ENCODE measurements around the gene ZBTB12.
"Not testable (repeated sequence)": the region's sequence is repeated elsewhere in the genome, so short reads cannot be mapped to it uniquely, and the experiment has no call there.

ZBTB12 gene

GRCh38 chr6:31920811-31921210 is 18.9 kb upstream of the ZBTB12 start:
- no peak for DNase-seq (ENCODE audit: low spot score)

DNA sequence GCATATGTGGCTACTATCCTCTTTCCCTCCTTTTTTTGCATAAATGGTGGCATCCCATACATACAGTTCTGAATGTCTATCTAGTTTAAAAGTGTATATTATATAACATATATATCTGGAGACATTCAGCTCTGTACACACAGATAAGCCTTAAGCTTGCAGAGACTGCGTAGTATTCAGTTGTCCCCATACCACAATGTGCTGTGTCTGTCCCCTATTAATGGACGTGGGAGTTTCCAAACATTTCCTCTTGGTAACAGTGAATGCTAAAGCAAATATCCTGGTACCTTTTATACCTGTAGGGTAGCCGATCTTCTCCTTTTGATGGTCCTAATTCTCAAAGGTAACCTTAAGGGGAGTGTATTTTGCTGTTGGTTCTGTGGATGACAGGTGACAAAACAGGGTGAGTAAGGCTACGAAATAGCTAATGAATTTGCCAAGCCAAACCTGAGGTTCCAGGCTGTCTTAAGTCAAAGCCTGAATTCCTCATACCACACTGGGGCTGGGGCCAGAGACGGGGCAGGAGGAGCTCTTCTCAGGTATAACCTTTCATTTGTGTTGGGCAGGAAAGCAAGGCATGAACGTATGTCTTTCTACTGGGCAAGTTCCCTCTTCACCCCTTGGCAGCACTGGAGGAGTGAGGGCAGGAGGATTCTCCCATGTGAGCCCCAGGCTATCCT is 17.9 kb upstream of the ZBTB12 start:
- no peak for DNase-seq (ENCODE audit: low spot score)

GRCh38 chr6:31918069-31918720 is 16.3 kb upstream of the ZBTB12 start:
- DNase-seq (ENCODE audit: low spot score): no peak

- no peak for DNase-seq (ENCODE audit: low spot score)
Measured at GRCh38 chr6:31915756-31916155, 13.9 kb upstream of the ZBTB12 start.

DNA sequence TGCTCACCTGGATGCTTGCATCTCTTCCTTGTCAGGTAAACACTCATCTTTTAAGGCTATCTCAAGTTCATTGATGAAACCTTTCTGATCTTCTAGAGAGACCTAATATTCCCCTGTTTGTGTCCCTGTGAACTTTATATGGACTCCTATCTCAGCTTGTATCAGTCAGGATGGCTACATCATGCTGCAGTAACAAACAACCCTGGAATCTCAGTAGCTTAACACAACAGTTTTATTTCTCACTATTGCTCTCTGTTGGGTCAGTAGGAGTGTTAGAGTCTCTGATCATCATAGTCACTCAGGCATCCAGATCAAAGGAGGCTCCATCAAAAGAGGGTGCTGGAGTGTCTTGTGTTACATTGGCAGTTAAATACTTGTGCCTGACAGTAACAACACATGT is 13.5 kb upstream of the ZBTB12 start:
- no peak for DNase-seq (ENCODE audit: low spot score)

DNA sequence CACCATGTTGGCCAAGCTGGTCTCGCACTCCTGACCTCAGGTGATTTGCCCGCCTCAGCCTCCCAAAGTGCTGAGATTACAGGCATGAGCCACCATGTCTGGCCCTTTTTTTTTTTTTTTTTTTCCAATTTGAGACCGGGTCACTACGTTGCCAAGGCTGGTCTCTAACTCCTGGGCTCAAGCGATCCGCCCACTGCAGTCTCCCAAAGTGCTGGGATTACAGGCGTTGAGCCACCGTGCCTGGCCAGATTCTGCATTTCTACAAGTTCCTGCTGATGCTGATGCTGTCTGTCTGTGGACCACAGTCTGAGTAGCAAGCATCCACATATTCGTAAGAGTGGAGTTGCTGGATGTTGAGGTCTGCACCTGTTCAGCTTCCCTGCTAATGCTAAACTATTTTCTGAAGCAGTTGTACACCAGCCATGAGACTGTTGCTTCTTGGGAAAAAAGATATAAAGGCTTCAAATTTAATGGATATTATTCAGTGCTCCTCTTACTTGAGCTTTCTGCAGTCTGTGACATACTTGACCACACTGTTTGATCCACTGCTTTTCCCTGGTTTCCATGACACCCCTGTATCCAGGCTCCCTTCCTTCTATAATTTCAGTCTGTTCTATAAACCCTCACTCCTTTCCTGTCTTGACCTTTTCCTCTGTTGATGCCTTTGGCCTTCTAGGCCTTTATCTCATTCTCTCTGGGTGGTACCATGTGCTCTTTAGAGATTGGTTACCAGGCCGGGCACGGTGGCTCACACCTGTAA is 10.1 kb upstream of the ZBTB12 start:
- no peak for DNase-seq (ENCODE audit: low spot score)

DNA sequence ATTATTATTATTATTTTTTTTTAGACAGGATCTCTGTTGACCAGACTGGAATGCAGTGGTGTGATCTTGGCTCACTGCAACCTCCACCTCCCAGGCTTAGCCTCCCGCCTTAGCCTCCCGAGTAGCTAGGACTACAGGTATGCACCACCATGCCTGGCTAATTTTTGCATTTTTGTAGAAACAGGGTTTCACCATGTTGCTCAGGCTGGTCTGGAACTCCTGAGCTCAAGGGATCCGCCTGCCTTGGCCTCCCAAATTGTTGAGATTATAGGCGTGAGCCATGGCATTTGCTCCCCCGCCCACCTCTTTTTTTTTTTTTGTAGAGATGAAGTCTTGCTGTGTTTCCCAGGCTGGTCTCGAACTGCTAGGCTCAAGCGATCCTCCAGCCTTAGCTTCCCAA is 7.4 kb upstream of the ZBTB12 start:
- not testable (repeated sequence) for DNase-seq (ENCODE audit: low spot score)

DNA sequence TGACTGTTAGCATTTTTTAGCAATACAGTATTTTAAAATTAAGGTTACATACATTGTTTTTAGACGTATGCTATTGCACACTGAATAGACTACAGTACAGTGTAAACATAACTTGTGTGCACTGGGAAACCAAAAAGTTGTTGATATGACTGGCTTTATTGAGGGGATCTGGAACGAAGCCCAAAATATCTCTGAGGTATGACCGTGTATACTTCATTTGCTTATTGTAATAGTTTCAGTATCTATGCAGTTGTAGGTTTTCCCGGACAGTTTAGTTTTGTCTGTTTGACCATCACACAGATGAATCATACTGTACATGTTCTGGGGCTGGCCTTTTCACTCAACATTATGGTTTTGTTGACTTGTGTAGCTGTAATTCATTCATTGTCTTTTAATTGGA is 6.9 kb upstream of the ZBTB12 start:
- DNase-seq (ENCODE audit: low spot score): peak; percentile 58

DNA sequence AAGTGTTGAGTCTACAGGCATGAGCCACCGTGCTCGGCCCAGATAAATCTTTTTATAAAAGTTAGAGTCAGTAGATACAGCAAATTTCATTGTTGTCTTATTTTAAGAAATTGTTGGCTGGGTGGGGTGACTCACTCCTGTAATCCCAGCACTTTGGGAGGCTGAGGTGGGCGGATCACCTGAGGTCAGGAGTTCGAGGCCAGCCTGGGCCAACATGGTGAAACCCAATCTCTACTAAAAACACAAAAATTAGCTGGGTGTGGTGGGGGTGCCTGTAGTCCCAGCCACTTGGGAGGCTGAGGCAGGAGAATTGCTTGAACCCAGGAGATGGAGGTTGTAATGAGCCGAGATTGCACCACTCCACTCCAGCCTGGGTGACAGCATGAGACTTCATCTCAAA is 6.4 kb upstream of the ZBTB12 start:
- not testable (repeated sequence) for DNase-seq (ENCODE audit: low spot score)

DNA sequence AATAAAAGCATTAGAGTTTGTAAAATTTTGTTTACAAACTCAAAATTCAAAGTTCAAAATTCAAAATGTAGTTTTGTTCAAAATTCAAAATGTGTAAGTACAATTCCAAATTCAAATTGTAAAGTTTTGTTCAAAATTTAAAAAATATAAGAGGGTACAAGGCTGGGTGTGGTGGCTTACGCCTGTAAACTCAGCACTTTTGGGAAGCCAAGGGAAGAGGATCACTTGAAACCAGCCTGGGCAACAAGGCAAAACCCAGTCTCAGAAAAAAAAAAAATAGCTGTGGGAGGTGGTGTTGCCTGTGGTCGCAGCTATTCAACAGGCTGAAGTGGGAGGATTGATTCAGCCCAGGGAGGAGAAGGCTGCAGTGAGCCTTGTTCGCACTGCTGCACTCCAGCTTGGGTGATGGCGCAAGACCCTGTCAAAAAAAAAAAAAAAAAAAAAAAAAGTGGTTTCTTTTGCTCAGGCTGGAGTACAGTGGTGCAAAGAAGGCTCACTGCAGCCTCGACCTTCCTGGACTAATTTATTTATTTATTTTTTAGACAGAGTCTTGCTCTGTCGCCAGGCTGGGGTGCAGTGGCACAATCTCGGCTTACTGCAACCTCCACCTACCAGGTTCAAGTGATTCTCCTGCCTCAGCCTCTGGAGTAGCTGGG is 5.4 kb upstream of the ZBTB12 start:
- no peak for DNase-seq (ENCODE audit: low spot score)

GRCh38 chr6:31906727-31907126 is 4.8 kb upstream of the ZBTB12 start:
- not testable (repeated sequence) for DNase-seq (ENCODE audit: low spot score)

DNA sequence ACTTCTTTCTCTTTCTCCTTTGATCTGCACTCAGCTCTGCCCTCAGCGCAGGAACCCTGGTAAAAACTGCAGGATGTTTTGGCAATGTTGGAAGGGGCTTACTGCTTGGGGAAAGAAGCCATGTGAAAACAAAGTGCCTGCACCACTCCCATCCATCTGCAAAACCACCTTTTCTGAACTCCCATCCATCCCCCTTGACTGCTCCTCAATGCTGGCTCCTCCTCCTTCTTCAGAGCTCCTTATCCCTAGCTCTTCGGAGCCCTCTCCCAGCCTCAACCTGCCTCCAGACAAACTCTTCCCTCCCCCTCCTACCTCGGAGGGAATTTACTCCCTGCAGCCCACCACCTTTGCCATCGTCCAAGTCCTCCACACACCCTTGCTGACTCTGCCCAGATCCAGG is 4.2 kb upstream of the ZBTB12 start:
- no peak for DNase-seq (ENCODE audit: low spot score)

DNA sequence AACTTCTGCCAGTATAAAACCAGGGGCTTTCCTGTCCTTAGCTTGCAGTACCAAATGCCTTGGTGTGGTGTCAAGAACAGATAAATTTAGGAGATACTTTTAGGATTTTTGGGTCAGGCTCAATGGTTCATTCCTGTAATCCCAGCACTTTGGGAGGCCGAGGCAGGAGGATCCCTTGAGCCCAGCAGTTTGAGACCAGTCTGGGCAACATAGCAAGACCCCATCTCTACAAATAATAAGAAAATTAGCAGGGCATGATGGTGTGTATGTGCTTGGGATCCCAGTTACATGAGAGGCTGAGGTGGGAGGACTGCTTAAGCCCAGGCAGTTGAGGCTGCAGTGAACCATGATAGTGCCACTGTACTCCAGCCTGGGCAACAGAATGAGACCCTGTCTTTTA is 3.2 kb upstream of the ZBTB12 start:
- no peak for DNase-seq (ENCODE audit: low spot score)

- DNase-seq (ENCODE audit: low spot score): no peak
Measured at GRCh38 chr6:31903957-31904356, 2.1 kb upstream of the ZBTB12 start.

DNA sequence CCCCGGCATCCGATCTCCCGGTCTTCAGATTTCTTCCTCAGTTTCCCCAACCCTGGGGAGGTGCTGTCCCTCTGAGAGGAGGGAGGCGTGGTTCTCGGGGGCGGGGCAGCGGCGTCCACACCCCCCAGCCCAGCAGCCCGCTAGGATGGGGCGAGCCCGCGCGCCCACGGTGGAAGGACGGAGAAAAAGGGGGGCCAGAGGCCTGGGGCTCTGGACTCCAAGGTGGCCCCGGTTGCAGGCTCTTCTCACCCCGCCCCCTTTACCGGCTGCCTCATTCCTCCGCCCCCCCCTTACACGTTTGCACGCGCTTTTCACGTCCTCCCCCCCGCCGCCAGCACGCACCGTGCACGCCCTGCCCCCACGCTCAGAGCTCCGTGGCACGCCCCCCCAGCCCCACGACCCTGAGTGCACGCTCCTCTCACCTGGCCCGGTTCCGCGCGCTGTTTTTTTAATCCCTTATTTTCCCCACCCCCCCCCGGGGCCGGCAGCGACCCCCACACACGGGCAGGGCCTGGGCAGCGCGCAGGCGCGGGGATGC is 402 bp downstream of the ZBTB12 start:
- peak; percentile 38 for DNase-seq (ENCODE audit: low spot score)

- no peak for DNase-seq (ENCODE audit: low spot score)
Measured at GRCh38 chr6:31900917-31901414, 920 bp downstream of the ZBTB12 start.

DNA sequence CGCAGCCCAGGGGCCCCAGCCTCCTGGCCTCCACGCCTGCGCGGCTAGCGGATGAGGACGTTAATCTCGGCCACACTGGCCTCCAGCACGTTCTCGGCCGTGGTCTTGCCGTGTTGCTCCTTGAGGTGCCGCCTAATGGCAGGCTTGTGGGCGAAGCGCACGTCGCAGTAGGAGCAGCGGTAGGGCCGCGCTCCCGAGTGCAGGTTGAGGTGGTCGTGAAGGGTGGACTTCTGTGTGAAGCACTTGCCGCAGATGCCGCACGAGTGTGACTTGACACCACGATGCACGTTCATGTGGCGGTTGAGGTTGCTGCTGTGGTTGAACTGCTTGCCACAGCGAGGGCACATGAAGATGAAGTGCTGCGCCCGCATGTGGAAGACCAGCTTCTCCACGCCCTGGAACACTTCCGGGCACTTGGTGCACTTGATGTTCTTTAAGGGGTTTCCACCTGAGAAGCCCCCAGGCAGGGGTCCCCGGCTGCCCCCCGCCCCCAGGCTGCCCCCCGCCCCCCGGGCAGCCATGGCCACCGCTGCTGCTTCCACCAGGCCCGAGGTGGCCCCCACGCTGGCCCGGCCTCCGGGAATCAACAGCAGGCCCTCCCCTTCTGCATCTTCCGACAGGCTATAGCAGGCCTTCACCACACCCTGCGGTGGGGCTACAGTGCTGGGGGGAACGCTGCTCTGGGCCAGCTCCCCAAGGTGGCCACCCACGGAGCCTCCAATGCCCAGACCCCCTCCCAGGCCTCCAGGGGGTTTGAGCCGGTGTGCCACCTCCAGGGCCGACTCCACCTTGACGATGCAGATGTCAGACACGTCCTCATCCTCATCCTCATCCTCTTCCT is 1.8 kb downstream of the ZBTB12 start:
- DNase-seq (ENCODE audit: low spot score): no peak

GRCh38 chr6:31899215-31899614 is 2.7 kb downstream of the ZBTB12 start:
- DNase-seq (ENCODE audit: low spot score): no peak

GRCh38 chr6:31898383-31899011 is 3.4 kb downstream of the ZBTB12 start:
- DNase-seq (ENCODE audit: low spot score): peak; percentile 40

DNA sequence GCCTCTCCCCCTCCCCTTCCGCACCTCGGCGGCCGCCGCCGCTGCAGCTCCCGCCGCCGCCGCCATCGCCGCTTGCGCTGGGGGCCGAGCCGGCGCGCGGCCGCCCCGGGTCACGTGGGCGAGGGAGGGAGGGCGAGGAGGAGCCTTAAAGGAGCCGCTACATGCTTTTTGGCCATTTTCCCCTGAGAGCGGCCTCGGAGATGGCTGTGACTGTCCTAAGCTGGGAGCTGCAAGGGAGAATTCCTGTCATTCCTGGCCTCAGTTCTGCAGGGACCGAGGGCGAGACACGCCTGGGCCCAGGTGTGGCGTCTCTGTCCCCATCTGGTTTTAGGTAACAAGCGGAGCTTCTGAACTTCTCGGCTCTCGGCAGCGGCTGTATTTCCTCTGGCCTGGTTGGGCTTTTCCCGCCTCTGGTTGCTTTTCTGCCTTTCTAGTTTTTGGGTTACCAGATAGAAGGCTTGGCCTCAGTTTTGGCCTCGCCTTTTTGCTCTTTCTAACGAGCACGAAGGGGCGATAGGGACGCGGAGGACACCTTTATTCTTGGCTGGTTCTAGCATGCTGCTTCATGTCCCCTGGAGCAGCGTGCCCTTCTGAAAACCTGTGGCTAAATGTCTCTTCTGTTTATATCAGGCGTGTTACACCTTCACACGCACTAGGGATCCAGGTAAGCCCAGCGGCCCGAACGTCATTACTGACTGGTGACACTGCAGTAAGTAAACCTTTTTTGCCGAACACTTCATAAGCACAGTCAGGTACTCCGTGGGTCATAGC is 4.1 kb downstream of the ZBTB12 start, which contains the start of gene EHMT2:
EHMT2 (minus strand) TSS at position 87 of the 771 bp plus-strand sequence; CDS start at position 66, 21 bp downstream.
- DNase-seq (ENCODE audit: low spot score): peak; percentile 87

Data from activated CD4-positive, alpha-beta T cell treated with anti-CD3 and anti-CD28 coated beads, Interleukin-2, Interleukin-4, amounts not matched to agents 100 ng/mL and 50 ng/mL, durations not matched to agents 16 hours and 8 hours (primary cell).